Measurements from ENCODE around the gene TMEM108. TPM values are rescaled to one million over a fixed set of nuclear protein-coding genes. Genes with fewer than 3 reads are reported as not detected.

The TMEM108 gene
- total RNA-seq, 2 donors from 2014 or later = 7.7 TPM

DNA sequence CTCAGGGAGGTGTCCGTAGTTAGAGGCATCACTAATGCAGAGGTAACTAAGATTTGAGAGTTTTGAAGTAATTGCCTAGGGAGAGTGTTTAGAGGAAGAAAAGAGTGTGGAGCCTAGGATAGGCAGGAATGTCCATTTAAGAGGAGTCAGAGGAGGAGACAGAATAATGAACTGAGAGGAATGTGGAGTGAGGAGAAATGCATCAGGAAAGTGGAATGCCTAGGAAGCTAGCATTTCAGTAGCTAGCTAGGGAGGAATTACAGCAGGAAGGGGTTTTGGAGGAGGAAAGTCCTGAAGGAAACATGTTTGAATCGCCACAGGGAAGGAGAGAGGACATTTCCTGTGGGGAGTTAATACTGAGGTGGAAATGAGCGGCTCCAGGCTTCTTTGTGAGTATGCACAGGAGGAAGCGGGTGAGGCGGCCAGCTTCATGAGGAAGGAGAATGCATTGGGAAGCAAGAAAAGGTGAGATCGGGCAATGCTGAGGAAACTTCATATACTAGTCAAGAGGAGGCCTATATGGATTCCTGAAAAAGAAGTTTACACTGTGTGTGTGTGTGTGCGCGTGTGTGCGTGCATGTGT is 154.3 kb downstream of the TMEM108 start:
- intact Hi-C loops (cut with DNase I) = no loop called here

DNA sequence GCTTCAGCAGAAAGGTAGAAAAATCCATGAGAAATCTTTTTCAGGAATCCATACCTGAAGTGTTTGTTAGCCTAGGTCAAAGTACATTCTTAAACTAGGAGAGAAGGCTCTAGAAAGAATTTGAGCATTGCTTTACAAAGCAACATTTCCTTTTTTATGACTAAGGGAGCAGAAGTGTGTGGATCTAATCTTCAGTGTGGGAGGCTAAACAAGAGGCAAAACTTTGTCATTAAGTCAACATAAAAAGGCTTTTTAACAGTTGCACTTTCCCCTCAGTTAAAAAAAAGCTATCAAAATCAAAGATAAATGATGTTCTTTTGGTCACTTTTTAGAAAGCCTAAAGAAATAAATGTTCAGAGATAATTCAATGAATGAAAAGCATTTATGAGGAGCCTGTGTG is 154.8 kb downstream of the TMEM108 start:
- intact Hi-C loops (cut with DNase I) = no loop called here
- no peak for DNase-seq
- ATAC-seq = peak in 1 of 2 donors; percentile 55

More for the DNA sequence above, 154.3 kb downstream of the TMEM108 start:
- ATAC-seq (peak in 1 of 2 donors; percentile 23), DNase-seq (no peak)

DNA sequence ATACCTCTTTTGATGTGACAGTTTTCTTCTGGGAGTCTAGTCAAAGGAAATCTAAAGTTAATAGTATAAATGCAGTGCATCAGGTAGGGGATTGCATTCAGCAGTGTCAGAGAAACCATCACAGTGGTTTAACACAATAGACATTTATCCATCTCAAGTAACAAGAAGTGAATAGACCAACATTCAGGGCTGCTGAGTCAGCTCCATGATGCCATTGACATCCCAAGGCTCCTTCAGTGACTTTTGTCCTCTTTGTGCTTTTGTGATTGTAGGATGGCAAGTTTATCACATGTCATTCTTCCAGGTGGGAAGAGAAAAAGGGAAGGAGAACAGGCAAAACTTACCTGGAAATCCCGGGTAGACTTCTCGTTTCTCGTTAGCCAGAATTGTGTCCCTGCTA is 158.3 kb downstream of the TMEM108 start:
- DNase-seq (no peak), ATAC-seq (no peak)
- intact Hi-C loops (cut with DNase I) = no loop called here

DNA sequence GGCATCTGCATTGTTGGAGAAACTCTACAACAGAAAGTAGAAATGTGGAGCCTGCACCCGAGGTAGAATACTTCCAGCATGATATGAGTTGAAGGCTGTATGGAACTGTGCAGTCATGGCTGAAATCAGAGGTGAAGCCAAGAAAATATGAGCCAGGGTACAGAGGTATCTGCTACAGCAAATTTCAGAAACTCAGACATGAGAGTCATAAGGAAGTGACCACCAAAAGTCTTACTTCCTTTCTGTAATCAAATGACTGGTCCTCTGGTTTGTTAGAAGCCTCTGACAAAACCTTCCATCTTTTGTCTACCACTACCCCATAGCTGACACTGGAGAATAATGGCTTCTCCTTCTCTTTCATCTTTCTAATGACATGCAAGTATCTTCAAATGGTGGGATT is 159.4 kb downstream of the TMEM108 start:
- DNase-seq (no peak), ATAC-seq (no peak)
- intact Hi-C loops (cut with DNase I) = no loop called here

DNA sequence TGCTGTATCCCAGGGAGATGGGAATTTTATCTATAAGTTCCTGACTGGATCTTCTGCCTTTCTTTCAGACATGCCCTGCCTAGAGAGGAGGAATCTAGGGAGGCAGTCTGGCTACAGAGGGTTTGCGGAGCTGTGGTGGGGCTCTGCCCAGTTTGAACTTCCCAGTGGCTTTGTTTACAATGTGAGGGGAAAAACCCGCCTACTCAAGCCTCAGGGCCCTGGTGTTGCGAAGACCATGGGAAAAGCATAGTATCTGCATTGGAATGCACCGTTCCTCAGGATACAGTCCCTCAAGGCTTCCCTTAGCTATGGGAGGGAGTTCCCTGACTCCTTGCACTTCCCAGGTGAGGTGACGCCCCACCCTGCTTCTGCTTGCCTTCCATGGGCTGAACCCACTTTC is 168.7 kb downstream of the TMEM108 start:
- intact Hi-C loops (cut with DNase I) = no loop called here
- DNase-seq (no peak), ATAC-seq (no peak)

DNA sequence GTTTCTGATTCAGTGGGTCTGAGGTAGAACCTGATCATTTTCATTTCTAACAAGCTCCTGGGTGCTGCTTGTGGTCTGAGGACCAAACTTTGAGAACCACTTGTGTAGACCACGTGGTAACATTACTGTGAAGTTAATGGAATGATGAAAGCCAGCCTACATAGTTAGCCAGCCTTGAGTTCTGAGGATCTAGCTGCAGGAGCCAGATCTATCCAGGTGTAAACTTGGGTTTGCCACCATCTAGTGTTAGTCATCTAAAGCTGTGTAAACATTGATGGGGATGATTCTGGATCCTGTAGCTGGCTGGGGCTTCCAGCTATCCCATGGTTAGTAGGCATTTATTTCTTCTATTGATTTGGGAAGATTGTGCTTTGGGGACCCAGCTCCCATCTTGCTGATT is 170.0 kb downstream of the TMEM108 start:
- ATAC-seq (no peak), DNase-seq (no peak)
- intact Hi-C loops (cut with DNase I) = no loop called here

DNA sequence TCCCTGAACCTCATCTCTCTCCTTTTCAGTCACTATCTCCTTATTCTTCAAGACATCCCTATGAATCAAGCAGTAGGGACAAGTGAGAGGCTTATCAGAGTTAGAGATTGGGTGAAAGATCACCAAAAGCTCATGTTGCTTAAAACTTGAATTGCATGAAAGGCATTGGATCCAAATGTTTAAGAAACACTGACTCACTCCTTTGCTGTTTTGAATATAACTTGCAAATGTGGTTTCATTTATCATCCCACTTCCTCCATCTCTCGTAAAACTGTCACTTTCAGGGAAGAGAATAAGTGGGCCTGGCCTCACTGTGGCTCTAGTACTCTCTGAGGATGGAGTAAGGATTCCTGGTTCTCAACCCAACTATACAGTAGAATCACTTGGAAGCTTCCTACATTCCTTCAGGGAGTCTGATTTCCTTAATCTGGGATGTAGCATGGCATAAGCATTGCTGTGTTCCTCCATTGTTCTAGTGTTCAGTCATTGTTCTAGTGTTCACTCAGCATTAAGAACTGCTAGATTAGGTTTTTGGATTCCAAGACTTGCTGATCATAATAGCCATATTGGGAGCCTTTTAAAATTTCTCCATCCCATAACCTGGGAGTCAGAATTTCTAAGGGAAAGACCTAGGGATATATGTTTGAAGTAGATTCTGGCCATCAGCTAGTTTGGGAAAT is 171.8 kb downstream of the TMEM108 start:
- intact Hi-C loops (cut with DNase I) = no loop called here
- ATAC-seq = no peak
- DNase-seq = no peak

DNA sequence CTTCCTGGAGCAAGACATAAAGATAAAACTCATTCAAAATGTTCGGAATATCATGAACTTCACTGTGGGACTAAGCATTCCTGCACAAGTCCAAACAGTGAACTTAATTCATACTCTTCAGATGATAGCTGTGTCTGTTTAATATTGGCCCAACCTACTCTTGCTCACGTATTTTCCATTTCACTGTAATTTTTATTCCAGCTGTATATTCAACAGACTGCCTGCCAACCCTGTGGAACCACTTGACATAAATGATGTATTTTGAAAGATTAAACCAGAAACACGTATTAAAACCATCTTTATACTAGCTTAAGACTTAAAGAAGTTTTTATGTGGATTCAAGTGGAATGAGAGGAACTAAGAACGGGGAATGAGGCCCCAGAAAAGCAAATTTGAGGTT is 172.5 kb downstream of the TMEM108 start:
- DNase-seq (no peak), ATAC-seq (no peak)
- intact Hi-C loops (cut with DNase I) = no loop called here

DNA sequence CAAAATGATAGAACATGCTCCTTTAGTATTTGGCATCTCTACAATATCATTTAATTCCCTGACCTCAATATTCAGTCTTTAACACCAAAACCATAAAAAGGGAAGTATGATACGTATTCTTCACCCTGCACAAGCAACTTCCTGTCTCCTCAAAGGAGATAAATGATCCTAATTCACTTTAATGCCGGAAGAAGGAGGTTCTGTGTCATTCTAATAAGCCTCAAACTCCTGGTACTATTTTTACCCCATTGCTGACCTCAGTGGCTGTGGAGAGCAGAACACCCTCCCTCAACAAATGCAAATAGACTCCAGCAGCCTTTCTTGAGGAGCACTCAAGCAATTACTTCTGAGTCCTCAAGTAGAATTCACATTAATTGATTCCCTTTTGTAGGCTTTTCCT is 173.3 kb downstream of the TMEM108 start:
- ATAC-seq = peak in 1 of 2 donors; percentile 65
- intact Hi-C loops (cut with DNase I) = no loop called here
- DNase-seq = no peak

DNA sequence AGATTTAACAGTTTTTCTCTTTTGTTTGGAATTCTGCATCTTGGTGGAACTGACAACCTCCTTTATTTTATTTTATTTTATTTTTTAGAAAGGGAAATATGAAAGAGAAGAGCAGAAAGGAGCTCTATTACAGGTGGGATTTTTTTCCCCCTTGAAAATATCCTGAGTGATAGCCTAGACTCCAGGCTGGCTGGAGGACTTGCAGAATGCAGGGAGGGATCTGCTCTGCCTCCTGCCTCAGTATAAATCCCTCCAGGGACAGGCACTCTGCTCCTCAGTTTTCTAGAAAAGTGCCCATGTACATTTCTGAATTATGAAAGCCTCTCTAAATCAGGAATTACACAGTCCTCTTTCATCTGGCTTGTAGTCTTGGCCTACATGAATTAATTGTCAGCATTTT is 173.7 kb downstream of the TMEM108 start:
- ATAC-seq (no peak), DNase-seq (no peak)
- intact Hi-C loops (cut with DNase I) = no loop called here

DNA sequence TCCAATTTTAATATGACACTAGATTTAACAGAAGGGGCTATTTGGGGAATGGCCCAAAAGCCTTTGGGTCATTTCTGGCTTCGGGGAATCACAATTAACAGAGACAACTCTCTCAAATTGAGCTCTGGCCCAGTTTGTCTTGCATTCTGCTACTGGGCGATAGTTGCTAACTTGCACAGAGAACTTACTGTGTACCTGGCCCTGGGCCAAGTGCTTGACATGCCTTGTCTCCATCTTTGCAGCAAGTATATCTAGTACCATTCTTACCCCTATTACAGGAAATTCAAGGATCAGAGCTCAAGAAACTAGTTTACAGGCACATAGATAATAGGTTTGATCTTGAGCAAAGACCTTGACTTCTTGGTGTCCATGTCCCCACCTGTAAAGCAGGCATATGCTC is 175.7 kb downstream of the TMEM108 start:
- DNase-seq (peak; percentile 53), ATAC-seq (no peak)
- intact Hi-C loops (cut with DNase I) = no loop called here

DNA sequence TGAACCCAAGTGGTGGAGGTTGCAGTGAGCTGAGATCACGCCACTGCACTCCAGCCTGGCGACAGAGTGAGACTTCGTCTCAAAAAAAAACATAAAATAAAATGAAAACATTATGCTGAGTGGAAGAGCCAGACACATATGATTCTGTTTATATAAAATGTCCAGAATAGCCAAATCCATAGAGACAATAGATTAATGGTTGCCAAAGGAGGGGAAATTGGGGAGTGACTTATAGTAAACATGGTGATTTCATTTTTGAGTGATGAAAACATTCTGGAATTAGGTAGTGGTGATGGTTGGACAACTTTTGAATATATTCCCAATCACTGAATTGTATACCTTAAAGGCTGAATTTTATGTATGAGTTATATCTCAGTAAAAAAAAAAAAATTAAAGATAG is 189.6 kb downstream of the TMEM108 start:
- DNase-seq = no peak
- intact Hi-C loops (cut with DNase I) = no loop called here
- ATAC-seq = no peak

DNA sequence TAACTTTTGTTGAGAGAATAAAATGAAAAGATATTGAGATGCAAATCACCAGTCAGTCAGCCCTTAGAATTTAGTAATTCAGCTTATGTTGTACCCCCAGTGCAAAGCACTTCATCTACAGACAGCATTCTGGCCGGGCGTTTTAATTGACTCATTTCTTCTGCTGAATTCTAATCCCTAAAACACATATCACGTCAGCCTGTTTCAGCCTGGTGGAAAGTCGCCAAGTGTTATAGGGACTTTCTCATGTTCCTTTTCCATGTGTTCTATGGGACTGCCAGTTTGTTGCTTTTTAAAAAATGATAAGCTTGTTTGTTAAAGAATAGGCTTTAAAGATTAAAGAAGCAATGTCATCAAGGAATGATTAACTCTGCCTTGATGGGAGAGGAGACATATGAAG is 192.0 kb downstream of the TMEM108 start:
- no peak for ATAC-seq
- intact Hi-C loops (cut with DNase I) = no loop called here
- peak; percentile 23 for DNase-seq

DNA sequence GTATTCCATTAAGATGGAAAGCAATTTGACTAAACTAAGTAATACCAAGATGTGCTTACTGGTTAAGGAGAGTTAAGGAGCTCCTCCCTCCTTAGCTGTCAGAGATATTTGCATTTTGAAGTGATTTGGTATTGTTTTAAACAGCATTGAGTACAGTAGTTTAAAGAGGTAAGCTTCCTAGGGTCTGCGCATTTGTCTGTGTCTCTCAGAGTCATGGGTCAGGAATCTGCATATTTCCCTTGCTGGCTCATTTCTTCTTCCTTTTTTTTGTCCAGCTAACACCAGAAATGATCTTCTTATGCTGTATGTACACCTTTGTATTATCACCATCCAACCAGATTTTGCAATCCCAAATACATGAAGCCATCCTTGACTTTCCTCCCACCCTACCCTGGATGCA is 198.7 kb downstream of the TMEM108 start:
- ATAC-seq (no peak), DNase-seq (no peak)
- intact Hi-C loops (cut with DNase I) = no loop called here

DNA sequence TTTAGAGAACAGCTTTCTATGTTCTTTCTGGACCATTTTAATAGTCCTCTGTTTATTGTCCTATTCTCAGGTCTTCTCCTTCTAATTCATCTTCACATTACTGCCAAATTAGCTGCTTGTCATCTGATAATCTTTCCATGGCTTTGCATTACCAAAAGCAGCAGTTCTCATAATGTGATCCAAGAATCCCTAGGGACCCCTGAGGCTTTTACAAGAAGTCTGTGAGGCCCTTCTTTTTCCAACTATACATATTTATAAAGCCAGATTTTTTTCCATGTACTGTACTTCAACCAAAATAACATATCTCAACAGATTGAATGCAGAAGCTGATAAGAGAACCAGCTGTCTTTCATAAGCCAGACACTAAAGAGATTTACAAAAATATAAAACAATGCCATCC is 199.2 kb downstream of the TMEM108 start:
- DNase-seq (no peak), ATAC-seq (peak in 1 of 2 donors; percentile 70)
- intact Hi-C loops (cut with DNase I) = no loop called here

DNA sequence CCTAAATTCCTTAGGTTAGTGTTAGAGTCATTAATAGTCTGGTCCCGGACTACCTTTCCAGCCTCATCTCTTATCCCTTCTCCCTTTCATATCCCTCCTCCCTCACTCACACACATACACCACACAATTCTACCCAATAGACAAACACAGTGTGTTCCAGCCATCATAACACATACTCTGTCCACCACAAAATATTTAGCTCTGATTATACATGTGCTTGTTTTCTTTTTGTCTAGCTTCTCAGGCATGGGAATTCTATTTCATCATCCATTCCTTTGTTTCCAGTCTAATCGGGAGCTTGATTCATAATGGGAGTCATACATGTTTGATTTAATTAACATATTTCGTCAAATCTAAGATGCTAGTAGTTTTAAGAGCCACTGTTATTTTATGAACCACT is 199.8 kb downstream of the TMEM108 start:
- intact Hi-C loops (cut with DNase I) = no loop called here
- ATAC-seq = peak in 1 of 2 donors; percentile 96
- no peak for DNase-seq

DNA sequence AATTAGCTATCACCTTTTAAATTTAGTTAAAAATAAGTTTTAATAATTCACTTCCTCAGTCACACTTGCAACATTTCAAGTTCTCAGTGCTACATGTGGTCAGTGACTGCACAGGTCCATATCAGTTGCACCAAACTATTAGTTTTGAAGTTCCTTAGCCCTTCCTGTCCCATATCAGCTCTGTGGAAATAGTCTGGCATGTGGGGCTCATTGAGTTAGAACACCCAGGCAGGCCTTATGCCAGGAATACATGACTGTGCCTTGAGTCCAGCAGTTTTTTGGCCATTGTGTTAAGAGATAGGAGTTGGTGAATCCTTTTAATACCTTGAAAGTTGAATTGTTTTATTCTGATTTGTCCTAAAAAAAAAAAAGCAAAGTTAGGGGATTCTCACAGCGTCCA is 207.9 kb downstream of the TMEM108 start:
- ATAC-seq = peak; percentile 76 to 84
- intact Hi-C loops (cut with DNase I) = no loop called here
- peak; percentile 76 for DNase-seq

DNA sequence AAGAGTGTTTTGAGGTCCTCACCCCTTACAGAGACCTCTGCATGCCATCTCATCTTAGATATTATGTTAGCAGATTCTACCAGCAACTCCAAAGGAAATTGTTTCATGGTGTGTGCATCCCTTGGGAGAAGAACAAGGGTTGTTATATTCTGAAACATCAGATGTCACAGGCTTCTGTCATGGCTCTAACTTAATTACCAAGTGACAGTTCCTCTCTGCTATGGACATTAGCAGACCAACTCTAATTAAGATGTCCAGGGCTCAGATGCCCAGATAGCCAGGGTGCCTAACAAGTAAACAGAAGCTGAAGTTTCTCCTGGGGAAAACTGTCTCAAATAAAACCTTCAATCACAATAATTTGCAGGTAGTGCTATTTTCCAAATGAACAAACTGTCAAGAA is 208.6 kb downstream of the TMEM108 start:
- DNase-seq = no peak
- no peak for ATAC-seq
- intact Hi-C loops (cut with DNase I) = no loop called here

DNA sequence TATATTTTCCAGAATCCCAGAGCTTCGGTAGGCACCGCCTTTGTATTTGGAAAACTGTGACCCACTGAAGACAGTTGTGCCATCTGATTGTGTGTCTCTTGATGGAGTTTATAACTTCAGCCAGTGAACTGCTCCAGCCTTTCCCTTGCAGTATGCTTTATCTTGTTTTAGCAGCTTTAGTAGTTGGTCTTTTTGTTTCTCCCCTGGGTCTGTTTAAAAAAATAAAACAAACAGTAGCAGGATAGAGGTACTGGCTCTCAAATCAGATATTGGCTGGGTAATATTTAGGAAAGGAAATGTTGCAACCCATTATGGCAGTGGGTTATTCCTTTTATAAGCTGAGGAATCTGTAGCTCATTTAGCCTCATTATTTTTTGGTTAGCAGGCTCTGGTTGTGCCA is 210.2 kb downstream of the TMEM108 start:
- intact Hi-C loops (cut with DNase I) = no loop called here
- ATAC-seq (peak; percentile 32 to 66), DNase-seq (no peak)

DNA sequence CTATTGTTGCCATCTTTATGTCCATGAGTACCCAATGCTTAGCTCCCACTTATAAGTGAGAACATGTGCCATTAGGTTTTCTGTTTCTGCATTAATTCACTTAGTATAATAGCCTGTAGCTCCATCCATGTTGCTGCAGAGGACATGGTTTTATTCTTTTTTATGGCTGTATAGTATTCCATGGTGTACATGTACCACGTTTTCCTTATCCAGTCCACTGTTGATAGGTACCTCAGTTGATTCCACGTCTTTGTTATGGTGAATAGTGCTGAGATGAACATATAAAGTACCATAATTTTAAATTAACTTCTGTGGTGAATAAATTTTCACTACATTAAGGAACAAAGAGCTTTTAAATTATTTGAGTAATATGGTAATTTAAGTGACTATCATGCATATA is 211.3 kb downstream of the TMEM108 start:
- intact Hi-C loops (cut with DNase I) = no loop called here
- DNase-seq = no peak
- no peak for ATAC-seq

DNA sequence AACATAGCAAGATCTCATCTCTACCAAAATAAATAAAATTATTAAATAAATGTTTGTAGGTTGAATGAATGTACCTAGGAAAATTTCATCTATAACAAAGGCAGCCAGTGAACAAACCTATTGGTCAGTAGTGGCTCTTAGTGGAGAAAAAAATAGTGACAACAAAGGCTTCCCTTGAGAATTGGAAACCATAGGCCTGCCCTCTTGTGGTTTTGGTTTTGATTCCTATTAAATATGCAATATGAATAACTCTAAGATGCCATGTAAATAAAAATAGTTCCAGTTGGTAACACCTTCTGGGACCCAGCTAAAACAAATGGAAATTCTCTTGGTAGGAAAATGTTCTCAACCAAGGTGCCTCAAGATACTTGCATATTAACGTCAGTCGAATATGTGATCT is 216.0 kb downstream of the TMEM108 start:
- no peak for ATAC-seq
- intact Hi-C loops (cut with DNase I) = no loop called here
- DNase-seq = no peak
